ENCODE measurements around the gene SKP2.

DNA sequence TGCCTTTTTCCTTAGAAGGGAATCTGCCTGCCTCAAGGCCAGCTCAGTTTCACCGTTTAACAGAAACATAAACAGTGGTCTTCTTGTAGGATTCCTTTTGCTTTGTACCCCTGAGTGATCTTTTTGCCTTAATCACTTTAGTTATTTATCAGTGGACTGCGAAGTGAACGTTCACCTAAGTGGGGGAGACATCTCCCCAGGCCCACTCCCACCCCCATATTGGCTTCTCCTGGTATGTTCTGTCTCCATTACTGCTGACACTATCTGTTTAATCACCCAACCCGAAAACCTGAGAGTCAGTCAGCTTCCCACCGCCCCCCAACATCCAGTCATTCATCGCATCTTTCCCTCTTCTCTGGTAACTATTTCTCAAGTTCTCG lies 1.4 kb downstream of the SKP2 start:
- no peak for TF ChIP-seq POLR2A (IDR thresholded peaks at IDR 0.05; ENCODE audit: low read depth, low read length)
- TF ChIP-seq TAF1 (IDR thresholded peaks at IDR 0.05; ENCODE audit: borderline replicate concordance, low read depth, low read length) = no peak
